Stimulated activated CD8-positive, alpha-beta memory T cell treated with anti-CD3 and anti-CD28 coated beads, Interleukin-7, amount 100 ng/mL, for 1 hour (primary cell): ENCODE data around the gene HECTD3.

Experiments used
- DNase-seq, 2 donors: peaks; one replicate each; pipeline ENCODE4 v3.0.0-alpha.2; 2020; ENCODE audit warnings: low read depth in 2 of 2

HECTD3 gene

GRCh38 chr1:45010855-45011811 is at the start of gene HECTD3:
TSS of gene HECTD3 (minus strand) at chr1:45011324. CDS start at chr1:45011257, 67 bp downstream.
- DNase-seq = peak; percentile 34 to 50

GRCh38 chr1:45059829-45060228 is 48.7 kb upstream of the HECTD3 start:
- no peak for DNase-seq

DNA sequence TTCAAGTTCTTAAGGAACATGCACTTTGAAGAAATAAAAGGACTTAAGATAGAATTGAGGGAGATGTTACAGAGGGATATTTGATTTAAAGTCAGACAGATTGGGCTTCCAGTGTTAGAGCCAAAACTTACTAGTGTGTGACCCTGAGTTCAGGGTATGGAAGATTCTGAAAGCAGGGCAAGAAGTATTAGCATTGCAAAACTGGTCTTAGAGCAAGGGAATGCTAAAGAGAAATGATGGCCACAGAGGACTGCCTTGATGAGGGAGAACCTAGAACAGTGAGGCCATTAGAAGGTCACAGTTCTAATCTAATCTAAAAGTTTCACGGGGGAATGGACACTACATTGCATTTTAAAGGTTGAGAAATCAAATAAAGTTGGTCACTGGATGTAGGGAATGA is 46.4 kb upstream of the HECTD3 start:
- DNase-seq = no peak

GRCh38 chr1:45051005-45051772 is 40.1 kb upstream of the HECTD3 start:
- no peak for DNase-seq

GRCh38 chr1:45047032-45047431 is 35.9 kb upstream of the HECTD3 start:
- no peak for DNase-seq

DNA sequence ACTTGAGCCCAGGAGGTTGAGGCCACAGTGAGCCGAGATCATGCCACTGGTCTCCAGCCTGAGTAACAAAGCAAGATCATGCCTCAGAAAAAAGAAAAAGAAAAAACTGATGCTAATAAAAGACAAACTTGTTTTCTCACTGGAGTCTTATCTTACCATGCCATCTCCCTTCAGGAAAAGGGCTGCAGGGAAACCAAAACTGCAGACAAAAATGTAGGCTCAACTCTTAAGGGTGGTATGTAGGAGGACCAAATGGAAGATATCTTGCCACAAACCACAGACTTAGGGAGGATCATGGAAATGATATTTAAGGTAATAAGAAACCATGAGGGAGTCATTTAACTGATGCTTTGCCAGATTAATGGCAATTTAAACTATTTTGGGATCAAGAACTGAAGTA is 33.8 kb upstream of the HECTD3 start:
- no peak for DNase-seq

- no peak for DNase-seq
Observed at GRCh38 chr1:45043094-45043493, 32.0 kb upstream of the HECTD3 start.

GRCh38 chr1:45040297-45040696 is 29.2 kb upstream of the HECTD3 start:
- DNase-seq = no peak

GRCh38 chr1:45038661-45039364 is 27.7 kb upstream of the HECTD3 start:
- DNase-seq = no peak

DNA sequence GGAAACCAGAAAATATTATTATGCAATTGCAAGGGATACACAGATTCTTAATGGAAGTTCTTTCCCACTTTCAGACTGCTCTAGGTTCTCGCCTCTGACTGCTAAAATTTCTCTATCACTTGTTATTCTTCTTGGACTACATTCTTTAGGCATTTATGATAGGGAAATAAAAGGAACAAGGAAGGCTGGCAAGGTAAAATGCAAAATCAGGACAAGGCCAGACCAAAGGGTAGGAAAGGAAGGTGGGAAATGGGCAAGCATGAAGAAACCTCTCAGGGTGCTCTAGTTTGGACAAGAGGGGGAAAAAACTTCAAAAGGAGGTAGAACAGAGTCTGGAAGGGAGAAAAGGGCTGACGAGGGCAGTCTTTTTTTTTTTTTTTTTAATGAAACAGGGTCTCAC is 27.1 kb upstream of the HECTD3 start:
- no peak for DNase-seq

DNA sequence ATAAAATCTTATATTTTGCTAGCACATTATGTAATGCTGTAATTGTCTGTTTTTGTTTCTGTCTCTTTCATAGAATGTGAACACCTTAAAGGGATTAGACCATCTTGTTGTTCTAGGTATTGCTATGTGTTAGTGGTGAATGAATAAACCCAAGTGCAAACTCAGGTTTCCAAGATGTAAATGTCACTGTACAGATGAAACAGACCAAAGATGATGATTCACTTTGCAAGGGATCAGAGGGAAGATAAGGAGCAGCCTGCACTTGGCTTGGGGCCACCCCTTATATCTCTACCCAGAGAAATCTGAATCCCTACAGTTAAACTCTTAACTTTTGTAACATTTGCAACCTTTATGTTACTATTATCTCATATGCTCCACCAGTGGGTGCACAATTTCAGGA is 26.3 kb upstream of the HECTD3 start:
- no peak for DNase-seq

DNA sequence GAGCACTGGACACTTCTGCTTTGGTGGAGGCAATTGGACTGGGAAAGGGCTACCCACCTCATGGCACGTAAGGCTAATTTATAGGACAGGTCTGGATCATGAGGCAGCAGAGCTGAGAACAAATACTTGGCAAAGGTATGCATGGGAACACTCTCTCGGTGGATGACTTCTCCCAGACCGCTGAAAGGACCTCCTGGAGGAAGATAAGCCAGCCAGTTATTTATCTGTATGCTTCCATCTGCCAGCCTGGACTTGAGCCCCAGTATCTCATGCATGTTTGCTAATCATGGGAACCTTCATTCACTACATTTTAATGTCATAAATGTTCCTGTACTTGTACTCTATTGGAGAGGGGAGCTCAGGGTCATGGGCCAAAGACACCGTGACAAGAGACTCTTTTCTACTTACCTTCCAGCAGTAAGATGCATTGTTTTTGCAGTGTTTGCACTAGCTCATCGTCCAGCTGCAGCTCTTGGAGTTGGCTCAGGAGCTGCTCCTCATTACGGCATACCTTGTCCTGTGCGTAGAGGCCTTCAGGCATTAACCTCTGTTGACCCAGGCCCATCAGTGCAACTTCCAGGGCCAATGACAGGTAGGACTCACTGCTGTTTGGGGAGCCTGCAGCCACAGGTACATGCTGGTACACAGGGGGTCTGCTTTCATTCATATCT is 24.6 kb upstream of the HECTD3 start:
- no peak for DNase-seq

DNA sequence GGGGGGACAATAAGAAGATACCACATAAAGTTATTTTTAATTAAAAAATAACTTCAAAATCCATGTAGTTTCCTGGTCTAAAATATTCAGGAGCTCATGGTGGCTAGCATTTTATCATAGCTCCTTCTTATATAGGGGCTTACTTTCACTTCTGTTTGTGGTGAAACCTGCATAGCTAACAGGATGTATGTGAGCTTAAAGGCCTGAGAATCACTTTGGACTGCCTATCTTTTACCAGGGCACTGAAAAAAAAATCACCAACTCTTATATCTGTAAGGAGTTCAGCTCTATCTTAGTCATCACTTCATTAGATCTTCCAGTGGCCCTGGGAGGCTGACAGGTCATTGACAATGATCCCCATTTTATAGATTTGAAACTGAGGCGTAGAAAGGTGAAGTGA is 22.2 kb upstream of the HECTD3 start:
- no peak for DNase-seq

DNA sequence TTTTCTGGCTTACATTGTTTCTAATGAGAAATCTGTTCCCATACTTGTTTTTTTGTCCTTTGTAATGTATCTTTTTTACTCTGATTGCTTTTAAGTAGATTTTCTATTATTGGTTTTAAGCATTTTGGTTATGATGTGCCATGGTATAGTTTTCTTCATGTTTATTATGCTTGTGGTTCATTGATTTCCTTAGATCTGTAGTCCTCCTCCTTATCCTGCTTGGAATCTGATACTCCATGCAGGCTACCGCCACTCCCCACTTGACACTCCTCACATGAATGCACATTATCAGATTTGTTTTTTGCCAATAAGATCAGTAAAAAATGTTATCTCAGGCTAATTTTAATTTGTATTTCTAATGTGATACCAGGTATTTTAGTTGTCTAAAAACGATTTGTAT is 21.7 kb upstream of the HECTD3 start:
- DNase-seq = no peak

- no peak for DNase-seq
Observed at GRCh38 chr1:45026446-45026845, 15.3 kb upstream of the HECTD3 start.

- DNase-seq = no peak
Observed at GRCh38 chr1:45023663-45024062, 12.5 kb upstream of the HECTD3 start.

GRCh38 chr1:45018599-45019230 is 7.6 kb upstream of the HECTD3 start:
- no peak for DNase-seq

DNA sequence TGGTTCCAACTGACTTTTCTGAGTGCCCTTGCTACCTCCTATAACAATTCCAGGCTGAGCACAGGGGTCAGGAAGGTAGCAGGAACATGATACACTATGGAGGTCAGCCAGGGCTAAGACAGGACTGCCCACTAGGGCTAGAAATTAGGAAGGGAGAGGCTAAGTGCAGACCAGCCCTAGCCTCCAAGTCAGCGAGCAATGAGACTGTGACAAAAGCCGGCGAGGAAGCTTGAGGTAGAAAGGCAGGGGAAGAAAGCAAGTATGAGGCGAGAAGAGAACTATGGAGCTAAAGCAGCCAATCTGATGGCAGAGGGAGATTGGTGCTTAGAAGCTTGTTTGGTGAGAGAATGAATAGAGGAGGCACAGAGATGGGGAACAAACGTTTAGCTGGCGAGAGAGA is 5.6 kb upstream of the HECTD3 start:
- no peak for DNase-seq

GRCh38 chr1:45016090-45016697 is 5.1 kb upstream of the HECTD3 start:
- no peak for DNase-seq

DNA sequence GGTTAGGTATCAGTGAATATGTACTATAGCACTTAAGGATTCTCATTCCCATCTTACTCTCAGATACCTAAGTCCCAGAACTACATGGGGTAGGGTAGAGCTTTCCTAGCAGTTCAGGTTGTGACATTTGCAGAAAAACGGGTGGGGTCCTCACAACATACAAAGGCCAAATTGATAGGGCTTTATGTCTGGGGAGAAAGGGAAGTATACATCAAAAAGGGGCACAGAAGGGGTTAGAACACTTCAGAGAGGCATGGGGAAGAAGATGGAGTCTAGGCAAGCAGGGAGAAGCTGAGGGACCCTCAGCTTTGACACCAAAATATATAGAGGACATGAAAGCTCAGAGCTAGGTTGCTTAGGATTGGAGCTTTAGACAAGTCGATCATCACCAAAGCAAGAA is 4.6 kb upstream of the HECTD3 start:
- no peak for DNase-seq
